HL-60 (cell line): ENCODE results near the gene GHITM.

Source experiments
- POLR2AphosphoS5 ChIP-seq: IDR thresholded peaks from 2 replicates; pipeline ENCODE4 v1.6.1; 2012; ENCODE audit warnings: low read depth
- TF ChIP-seq, protein P1 (sequence below): IDR thresholded peaks from one replicate; pipeline ENCODE4 v1.5.1; 2011; ENCODE audit warnings: low read length, control low read depth, inconsistent platforms; ENCODE audit not compliant: insufficient read depth

DNA sequence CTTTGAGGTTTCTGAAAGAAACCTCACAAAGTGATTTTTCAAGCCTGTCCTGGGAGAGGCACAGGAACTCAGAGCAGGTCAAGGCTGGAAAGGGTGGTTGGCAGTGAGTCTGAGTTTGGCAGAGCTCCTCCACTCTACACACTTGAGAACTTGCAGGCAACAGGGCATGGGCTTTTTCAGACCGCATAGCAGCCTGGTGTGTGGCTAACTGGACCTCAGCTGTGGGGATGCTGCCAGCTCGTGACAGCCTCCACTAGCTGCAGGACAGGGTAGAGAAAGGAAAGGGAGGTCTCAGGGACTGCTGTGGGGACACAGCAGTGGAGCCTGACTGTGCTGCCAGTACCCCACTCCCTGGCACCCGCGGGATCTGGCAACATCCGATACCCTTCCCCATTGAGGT, 57.6 kb downstream of the GHITM start:
- TF ChIP-seq, protein P1, sequence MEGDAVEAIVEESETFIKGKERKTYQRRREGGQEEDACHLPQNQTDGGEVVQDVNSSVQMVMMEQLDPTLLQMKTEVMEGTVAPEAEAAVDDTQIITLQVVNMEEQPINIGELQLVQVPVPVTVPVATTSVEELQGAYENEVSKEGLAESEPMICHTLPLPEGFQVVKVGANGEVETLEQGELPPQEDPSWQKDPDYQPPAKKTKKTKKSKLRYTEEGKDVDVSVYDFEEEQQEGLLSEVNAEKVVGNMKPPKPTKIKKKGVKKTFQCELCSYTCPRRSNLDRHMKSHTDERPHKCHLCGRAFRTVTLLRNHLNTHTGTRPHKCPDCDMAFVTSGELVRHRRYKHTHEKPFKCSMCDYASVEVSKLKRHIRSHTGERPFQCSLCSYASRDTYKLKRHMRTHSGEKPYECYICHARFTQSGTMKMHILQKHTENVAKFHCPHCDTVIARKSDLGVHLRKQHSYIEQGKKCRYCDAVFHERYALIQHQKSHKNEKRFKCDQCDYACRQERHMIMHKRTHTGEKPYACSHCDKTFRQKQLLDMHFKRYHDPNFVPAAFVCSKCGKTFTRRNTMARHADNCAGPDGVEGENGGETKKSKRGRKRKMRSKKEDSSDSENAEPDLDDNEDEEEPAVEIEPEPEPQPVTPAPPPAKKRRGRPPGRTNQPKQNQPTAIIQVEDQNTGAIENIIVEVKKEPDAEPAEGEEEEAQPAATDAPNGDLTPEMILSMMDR = no peak
- TF ChIP-seq POLR2AphosphoS5 = no peak
